ENCODE results near the gene LSR. TPM values are rescaled to one million over a fixed set of nuclear protein-coding genes. Genes with fewer than 3 reads are reported as not detected.
"Not testable (repeated sequence)": the region's sequence is repeated elsewhere in the genome, so short reads cannot be mapped to it uniquely, and the experiment has no call there.

LSR gene
- total and polyA plus RNA-seq, 2 experiments from 2014 or later: 40.1 to 91.9 TPM

DNA sequence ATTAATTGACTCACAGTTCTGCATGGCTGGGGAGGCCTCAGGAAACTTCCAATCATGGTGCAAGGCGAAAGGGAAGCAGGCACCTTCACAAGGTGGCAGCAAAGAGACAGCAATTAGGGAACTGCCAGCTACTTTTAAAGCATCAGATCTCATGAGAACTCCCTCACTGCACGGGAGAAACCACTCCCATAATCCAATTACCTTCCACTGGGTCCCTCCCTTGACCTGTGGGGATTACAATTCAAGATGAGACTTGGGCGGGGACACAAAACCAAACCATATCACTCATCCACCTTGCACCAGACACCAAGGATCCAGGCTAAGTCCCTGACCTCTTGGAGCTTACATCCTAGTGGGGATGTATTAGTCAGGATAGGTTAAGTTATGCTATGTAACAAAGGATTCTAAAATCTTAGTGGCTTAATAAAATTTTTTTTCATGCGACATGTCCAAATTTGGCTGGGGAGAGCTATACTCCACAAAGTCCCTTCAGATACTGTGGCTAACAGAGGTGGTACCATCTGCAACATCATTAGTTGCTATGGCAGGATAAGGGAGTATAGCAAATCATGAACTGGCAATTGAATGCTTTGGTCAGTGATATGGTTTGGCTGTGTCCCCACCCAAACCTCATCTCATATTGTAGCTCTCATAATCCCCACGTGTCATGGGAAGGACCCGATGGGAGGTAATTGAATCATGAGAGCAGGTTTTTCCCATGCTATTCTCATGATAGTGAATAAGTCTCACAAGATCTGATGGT, 12.0 kb upstream of the LSR start:
- Histone ChIP-seq H3K9me3 (ENCODE audit: low read depth) (no peaks in the 10 kb centered on the region), H3K4me3 (no peak overlapping the region), H3K27ac (no peak overlapping the region), H3K36me3 (no peaks in the 10 kb centered on the region), H3K4me1 (ENCODE audit: low read depth) (no peaks in the 10 kb centered on the region), H3K27me3 (no peaks in the 10 kb centered on the region)
- DNase-seq (ENCODE audit: low read depth in 1 of 2, low spot score in 1 of 2): no peak
- TF ChIP-seq, protein P1, sequence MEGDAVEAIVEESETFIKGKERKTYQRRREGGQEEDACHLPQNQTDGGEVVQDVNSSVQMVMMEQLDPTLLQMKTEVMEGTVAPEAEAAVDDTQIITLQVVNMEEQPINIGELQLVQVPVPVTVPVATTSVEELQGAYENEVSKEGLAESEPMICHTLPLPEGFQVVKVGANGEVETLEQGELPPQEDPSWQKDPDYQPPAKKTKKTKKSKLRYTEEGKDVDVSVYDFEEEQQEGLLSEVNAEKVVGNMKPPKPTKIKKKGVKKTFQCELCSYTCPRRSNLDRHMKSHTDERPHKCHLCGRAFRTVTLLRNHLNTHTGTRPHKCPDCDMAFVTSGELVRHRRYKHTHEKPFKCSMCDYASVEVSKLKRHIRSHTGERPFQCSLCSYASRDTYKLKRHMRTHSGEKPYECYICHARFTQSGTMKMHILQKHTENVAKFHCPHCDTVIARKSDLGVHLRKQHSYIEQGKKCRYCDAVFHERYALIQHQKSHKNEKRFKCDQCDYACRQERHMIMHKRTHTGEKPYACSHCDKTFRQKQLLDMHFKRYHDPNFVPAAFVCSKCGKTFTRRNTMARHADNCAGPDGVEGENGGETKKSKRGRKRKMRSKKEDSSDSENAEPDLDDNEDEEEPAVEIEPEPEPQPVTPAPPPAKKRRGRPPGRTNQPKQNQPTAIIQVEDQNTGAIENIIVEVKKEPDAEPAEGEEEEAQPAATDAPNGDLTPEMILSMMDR (IDR thresholded peaks at IDR 0.05; ENCODE audit: low read depth, low read length): peak; percentile 4

- H3K36me3 ChIP-seq; DNase-seq (ENCODE audit: low read depth in 1 of 2, low spot score in 1 of 2); H3K27me3 ChIP-seq; H3K4me3 ChIP-seq; H3K27ac ChIP-seq; H3K4me1 ChIP-seq (ENCODE audit: low read depth); H3K9me3 ChIP-seq (ENCODE audit: low read depth): not testable (repeated sequence)
These were observed 9.2 kb upstream of the LSR start for GRCh38 chr19:35239597-35239996.

- Histone ChIP-seq H3K27ac (no peak overlapping the region), H3K36me3 (no peaks in the 10 kb centered on the region), H3K27me3 (no peaks in the 10 kb centered on the region), H3K4me3 (no peak overlapping the region), H3K4me1 (ENCODE audit: low read depth) (no peaks in the 10 kb centered on the region), H3K9me3 (ENCODE audit: low read depth) (no peaks in the 10 kb centered on the region)
- DNase-seq (ENCODE audit: low read depth in 1 of 2, low spot score in 1 of 2): no peak
- TF ChIP-seq, protein P1 (IDR thresholded peaks at IDR 0.05; ENCODE audit: low read depth, low read length): no peak
These were observed 8.5 kb upstream of the LSR start for GRCh38 chr19:35240327-35240726.

GRCh38 chr19:35241417-35241816, 7.4 kb upstream of the LSR start:
- Histone ChIP-seq H3K36me3 (no peaks in the 10 kb centered on the region), H3K4me3 (no peak overlapping the region), H3K27ac (no peak overlapping the region), H3K27me3 (no peaks in the 10 kb centered on the region), H3K9me3 (ENCODE audit: low read depth) (no peaks in the 10 kb centered on the region), H3K4me1 (ENCODE audit: low read depth) (no peaks in the 10 kb centered on the region)
- TF ChIP-seq, protein P1 (IDR thresholded peaks at IDR 0.05; ENCODE audit: low read depth, low read length): no peak
- no peak for DNase-seq (ENCODE audit: low read depth in 1 of 2, low spot score in 1 of 2)

DNA sequence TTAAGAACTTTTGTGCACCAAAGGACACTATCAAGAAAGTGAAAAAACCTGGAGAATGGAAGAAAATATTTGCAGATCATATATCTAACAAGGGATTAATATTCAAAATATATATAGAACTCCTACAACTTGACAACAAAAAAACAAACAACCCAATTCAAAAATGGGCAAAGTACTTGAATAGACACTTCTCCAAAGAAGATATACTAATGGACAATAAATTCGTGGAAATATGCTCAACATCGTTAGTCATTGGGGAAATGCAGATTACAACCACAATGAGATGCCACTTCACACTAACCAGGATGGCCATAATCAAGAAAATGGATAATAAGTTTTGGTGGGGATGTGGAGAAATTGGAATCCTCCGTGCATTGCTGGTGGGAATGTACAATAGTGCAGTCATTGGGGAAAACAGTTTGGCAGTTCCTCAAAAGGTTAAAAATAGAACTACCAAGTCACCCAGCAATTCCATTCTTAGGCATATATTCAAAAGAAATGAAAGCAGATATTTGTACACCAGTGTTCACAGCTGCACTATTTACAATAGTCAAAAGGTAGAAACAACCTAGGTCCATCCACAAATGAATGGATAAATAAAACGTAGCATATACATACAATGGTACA, 2.2 kb upstream of the LSR start:
- Histone ChIP-seq H3K36me3 (peaks cover 7% of the 10 kb centered on the region), H3K4me1 (ENCODE audit: low read depth) (peaks cover 3% of the 10 kb centered on the region), H3K9me3 (ENCODE audit: low read depth) (no peaks in the 10 kb centered on the region), H3K27me3 (no peaks in the 10 kb centered on the region), H3K27ac (no peak overlapping the region), H3K4me3 (no peak overlapping the region)
- TF ChIP-seq, protein P1 (IDR thresholded peaks at IDR 0.05; ENCODE audit: low read depth, low read length): no peak
- no peak for DNase-seq (ENCODE audit: low read depth in 1 of 2, low spot score in 1 of 2)

Data from cardiac muscle cell (in vitro differentiated cells and primary cell).